ENCODE measurements around the gene IFNA13. TPM values are rescaled to one million over a fixed set of nuclear protein-coding genes. Genes with fewer than 3 reads are reported as not detected.
A peak's percentile ranks its signal among the peaks of the same experiment; 100 is the strongest.

The IFNA13 gene
- polyA plus RNA-seq, 2 of the 4 experiments (the other 2 are of a cell fraction): not detected

DNA sequence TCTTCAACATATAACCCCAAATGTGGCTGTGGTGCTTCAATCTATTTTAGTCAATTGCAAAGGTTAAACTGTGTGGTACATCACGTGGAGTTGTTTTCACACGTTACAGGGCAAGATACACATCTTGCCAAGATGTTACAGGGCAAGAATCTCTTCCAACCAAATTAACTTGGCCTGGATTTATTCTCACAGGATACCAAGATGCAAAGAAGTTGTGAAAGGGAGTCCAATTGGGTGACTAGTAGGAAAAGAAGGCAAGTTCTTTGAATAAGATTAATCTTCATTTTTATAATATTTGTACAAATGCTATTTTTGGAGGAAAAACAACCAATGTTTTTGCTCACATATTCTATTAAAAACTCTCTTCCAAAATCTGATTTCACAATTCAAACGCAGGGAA, 36.3 kb upstream of the IFNA13 start:
- CTCF ChIA-PET: interaction anchor here (1.4 to 2.2 kb wide), 2 partner anchors 30 to 152 kb away, joined by 4 to 6 read pairs; no protein-coding TSS in a partner anchor
- Histone ChIP-seq H3K4me2 (no peak overlapping the region), H3K4me3 (no peak overlapping the region), H3K9me3 (no peaks in the 10 kb centered on the region), H3K4me1 (no peaks in the 10 kb centered on the region), H3K27ac (no peak overlapping the region)
- POLR2A ChIA-PET: no interaction called here
- FAIRE-seq: no peak
- no peak for DNase-seq (ENCODE audit: low read depth in 1 of 2, low spot score in 1 of 2)
- TF ChIP-seq MAFK (IDR thresholded peaks at IDR 0.05; ENCODE audit: partially characterized antibody) (no peak), EP300 (IDR thresholded peaks at IDR 0.05) (no peak), HOXB13 (CRISPR knock-in tag; IDR thresholded peaks at IDR 0.05; ENCODE audit: low read depth) (no peak), ZC3H11A (IDR thresholded peaks at IDR 0.05) (no peak), HOXB5 (CRISPR knock-in tag; IDR thresholded peaks at IDR 0.05) (no peak), CBX2 (IDR thresholded peaks at IDR 0.05; ENCODE audit: borderline replicate concordance, low read depth) (no peak), FOSB (CRISPR knock-in tag; IDR thresholded peaks at IDR 0.05) (no peak), HES2 (IDR thresholded peaks at IDR 0.05) (no peak), HDAC2 (IDR thresholded peaks at IDR 0.05) (no peak), ELK1 (IDR thresholded peaks at IDR 0.05; ENCODE audit: low read depth, low read length) (no peak), EHMT2 (IDR thresholded peaks at IDR 0.05; ENCODE audit: low read depth) (no peak), PHF8 (IDR thresholded peaks at IDR 0.05; ENCODE audit: borderline replicate concordance, low read depth) (no peak), NR3C1 (IDR thresholded peaks at IDR 0.05) (no peak)
- TF ChIP-seq, protein P1, sequence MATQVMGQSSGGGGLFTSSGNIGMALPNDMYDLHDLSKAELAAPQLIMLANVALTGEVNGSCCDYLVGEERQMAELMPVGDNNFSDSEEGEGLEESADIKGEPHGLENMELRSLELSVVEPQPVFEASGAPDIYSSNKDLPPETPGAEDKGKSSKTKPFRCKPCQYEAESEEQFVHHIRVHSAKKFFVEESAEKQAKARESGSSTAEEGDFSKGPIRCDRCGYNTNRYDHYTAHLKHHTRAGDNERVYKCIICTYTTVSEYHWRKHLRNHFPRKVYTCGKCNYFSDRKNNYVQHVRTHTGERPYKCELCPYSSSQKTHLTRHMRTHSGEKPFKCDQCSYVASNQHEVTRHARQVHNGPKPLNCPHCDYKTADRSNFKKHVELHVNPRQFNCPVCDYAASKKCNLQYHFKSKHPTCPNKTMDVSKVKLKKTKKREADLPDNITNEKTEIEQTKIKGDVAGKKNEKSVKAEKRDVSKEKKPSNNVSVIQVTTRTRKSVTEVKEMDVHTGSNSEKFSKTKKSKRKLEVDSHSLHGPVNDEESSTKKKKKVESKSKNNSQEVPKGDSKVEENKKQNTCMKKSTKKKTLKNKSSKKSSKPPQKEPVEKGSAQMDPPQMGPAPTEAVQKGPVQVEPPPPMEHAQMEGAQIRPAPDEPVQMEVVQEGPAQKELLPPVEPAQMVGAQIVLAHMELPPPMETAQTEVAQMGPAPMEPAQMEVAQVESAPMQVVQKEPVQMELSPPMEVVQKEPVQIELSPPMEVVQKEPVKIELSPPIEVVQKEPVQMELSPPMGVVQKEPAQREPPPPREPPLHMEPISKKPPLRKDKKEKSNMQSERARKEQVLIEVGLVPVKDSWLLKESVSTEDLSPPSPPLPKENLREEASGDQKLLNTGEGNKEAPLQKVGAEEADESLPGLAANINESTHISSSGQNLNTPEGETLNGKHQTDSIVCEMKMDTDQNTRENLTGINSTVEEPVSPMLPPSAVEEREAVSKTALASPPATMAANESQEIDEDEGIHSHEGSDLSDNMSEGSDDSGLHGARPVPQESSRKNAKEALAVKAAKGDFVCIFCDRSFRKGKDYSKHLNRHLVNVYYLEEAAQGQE (IDR thresholded peaks at IDR 0.05): no peak
- TF ChIP-seq, protein P2, sequence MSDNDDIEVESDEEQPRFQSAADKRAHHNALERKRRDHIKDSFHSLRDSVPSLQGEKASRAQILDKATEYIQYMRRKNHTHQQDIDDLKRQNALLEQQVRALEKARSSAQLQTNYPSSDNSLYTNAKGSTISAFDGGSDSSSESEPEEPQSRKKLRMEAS (IDR thresholded peaks at IDR 0.05): no peak
- TF ChIP-seq, protein P3, sequence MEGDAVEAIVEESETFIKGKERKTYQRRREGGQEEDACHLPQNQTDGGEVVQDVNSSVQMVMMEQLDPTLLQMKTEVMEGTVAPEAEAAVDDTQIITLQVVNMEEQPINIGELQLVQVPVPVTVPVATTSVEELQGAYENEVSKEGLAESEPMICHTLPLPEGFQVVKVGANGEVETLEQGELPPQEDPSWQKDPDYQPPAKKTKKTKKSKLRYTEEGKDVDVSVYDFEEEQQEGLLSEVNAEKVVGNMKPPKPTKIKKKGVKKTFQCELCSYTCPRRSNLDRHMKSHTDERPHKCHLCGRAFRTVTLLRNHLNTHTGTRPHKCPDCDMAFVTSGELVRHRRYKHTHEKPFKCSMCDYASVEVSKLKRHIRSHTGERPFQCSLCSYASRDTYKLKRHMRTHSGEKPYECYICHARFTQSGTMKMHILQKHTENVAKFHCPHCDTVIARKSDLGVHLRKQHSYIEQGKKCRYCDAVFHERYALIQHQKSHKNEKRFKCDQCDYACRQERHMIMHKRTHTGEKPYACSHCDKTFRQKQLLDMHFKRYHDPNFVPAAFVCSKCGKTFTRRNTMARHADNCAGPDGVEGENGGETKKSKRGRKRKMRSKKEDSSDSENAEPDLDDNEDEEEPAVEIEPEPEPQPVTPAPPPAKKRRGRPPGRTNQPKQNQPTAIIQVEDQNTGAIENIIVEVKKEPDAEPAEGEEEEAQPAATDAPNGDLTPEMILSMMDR (IDR thresholded peaks at IDR 0.05): no peak
- ATAC-seq: no peak
- 69% methylated on average over 3 of the region's 3 CpGs for WGBS (ENCODE audit: missing lambda C conversion rate)

DNA sequence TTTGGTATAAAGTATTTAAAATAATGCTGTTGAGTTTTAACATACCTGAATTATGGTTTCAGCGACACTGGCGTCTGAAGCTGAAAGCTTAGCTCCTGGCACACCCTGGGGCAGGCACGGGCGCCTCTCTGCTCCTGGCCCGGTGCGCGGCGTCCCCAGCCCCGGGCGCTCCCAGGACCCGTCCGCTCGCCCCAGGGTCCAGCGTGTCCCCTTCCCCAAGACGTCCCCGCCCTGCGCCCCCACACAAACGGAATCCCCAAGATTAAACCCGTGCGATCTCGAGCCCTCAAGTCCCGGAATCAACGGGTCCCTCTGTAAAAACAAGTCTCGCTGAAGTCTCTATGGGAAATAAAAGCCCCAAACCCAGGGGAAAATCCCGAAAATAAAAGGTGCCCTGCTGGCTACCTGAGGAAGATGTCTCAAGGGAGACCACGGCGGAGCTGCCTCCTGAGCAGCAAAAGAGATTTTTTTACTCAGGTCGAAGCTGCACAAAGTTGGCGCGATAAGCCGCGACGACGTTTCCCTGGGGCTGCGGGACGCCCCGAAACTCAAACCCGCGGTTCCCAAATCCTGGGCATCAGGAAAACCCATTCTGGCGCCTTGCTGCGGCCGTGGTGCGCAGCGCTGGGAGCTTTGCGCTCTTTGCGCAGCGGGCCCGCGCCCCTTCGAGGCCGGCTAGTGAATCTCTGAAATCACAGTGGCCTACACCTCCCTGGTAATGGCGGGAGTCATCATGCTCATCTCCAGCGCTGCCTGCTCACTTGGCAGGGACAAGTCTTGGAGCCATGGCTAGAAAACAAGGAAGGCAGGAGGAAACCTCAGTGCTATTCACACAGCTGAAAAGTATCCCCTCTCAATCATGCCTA, 34.8 kb upstream of the IFNA13 start:
- ATAC-seq (peak; percentile 90 to 97), FAIRE-seq (no peak), DNase-seq (ENCODE audit: low read depth in 1 of 2, low spot score in 1 of 2) (peak; percentile 33 to 48)
- Histone ChIP-seq H3K27ac (peak overlapping the region in 1 of 2 experiments; percentile 55; a peak in 3 of 6 replicates), H3K4me1 (no peaks in the 10 kb centered on the region), H3K4me2 (peak overlapping the region; percentile 96), H3K4me3 (peak overlapping the region; percentile 52), H3K9me3 (no peaks in the 10 kb centered on the region)
- WGBS (ENCODE audit: missing lambda C conversion rate): 4% methylated on average over 41 of the region's 53 CpGs
- CTCF ChIA-PET: interaction anchor here (0.6 to 2.2 kb wide), 11 partner anchors 8 to 220 kb away, joined by 3 to 6 read pairs (median 4); no protein-coding TSS in a partner anchor
- POLR2A ChIA-PET: interaction anchor here (1.1 kb wide), 1 partner anchor 67 kb away, joined by 3 read pairs; the partner anchor contains the start of gene KLHL9
- TF ChIP-seq, protein P2 (IDR thresholded peaks at IDR 0.05): peak; percentile 58; the same call in 1 of the 2 replicates
- TF ChIP-seq, protein P4, sequence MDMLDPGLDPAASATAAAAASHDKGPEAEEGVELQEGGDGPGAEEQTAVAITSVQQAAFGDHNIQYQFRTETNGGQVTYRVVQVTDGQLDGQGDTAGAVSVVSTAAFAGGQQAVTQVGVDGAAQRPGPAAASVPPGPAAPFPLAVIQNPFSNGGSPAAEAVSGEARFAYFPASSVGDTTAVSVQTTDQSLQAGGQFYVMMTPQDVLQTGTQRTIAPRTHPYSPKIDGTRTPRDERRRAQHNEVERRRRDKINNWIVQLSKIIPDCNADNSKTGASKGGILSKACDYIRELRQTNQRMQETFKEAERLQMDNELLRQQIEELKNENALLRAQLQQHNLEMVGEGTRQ (IDR thresholded peaks at IDR 0.05): no peak
- TF ChIP-seq RNF2 (IDR thresholded peaks at IDR 0.05; ENCODE audit: borderline replicate concordance, low read depth) (no peak), E2F6 (IDR thresholded peaks at IDR 0.05; ENCODE audit: borderline replicate concordance, low read depth) (0 out of 2 replicates have a peak, but pooled peaks have one; percentile 40), RAD21 (conservative IDR thresholded peaks at IDR 0.05 in 1 of 2, IDR thresholded peaks at IDR 0.05 in 1 of 2) (peak; percentile 5 to 32; a peak in 2 of 5 replicates), KDM5A (IDR thresholded peaks at IDR 0.05) (no peak), SMC3 (IDR thresholded peaks at IDR 0.05) (no peak; the same call in 2 of the 3 replicates)

All from A549 (cell line).